CD4-positive, alpha-beta T cell (primary cell): Measurements from ENCODE around the gene TCF12. TPM values are rescaled to one million over a fixed set of nuclear protein-coding genes. Genes with fewer than 3 reads are reported as not detected.

Source experiments
- ATAC-seq: fragments of 200-7000 bp; cut with Tn5 transposase; one replicate; pipeline ENCODE4 v1.10.0; 2022; ENCODE audit warnings: mild to moderate bottlenecking; ENCODE audit not compliant: poor library complexity
- CTCF ChIA-PET: fragments of 350-600 bp; sonication (Branson Sonifier 250); formaldehyde crosslinking; loops from one replicate; lab custom pipeline; 2021; ENCODE audit warnings: antibody characterized with exemption, inconsistent platforms; lab: Charles Lee
- POLR2A ChIA-PET: fragments of 350-600 bp; sonication (Branson Sonifier 250); formaldehyde crosslinking; loops from one replicate; lab custom pipeline; 2021; ENCODE audit warnings: antibody characterized with exemption, inconsistent platforms; lab: Charles Lee
- DNase-seq, 14 experiments: peaks; one replicate each; pipeline ENCODE4 v3.0.0-alpha.2; 2013 to 2020; ENCODE audit warnings: mixed read lengths in 2 of 14
- H3K27ac ChIP-seq, 2 donors: one replicate each; pipeline versions ENCODE4 v1.5.1 to v1.7.0; 2013; ENCODE audit warnings: low read length in 2 of 2, low read depth in 1 of 2, mild to moderate bottlenecking in 1 of 2
- H3K27me3 ChIP-seq, 2 experiments: 1 replicate in 1 of 2; 2 replicates in 1 of 2; pipeline versions ENCODE4 v1.6.1 to v1.7.0; 2013; ENCODE audit warnings: low read length in 2 of 2, control low read depth in 1 of 2, mild to moderate bottlenecking in 1 of 2, moderate library complexity in 1 of 2; ENCODE audit not compliant: insufficient read depth in 2 of 2, control insufficient read depth in 1 of 2
- H3K36me3 ChIP-seq: one replicate; pipeline ENCODE4 v1.6.1; 2013; ENCODE audit warnings: low read length, control low read depth; ENCODE audit not compliant: insufficient read depth
- H3K4me1 ChIP-seq: one replicate; pipeline ENCODE4 v1.6.1; 2013; ENCODE audit warnings: low read length, control low read depth; ENCODE audit not compliant: insufficient read depth
- H3K4me3 ChIP-seq: one replicate; pipeline ENCODE4 v1.5.1; 2013; ENCODE audit warnings: mild to moderate bottlenecking, low read length, moderate library complexity
- H3K9me3 ChIP-seq, 2 experiments: 1 replicate in 1 of 2; 2 replicates in 1 of 2; pipeline versions ENCODE4 v1.6.1 to v1.7.0; 2013; ENCODE audit warnings: low read length in 2 of 2, mild to moderate bottlenecking in 2 of 2, control low read depth in 1 of 2, moderate library complexity in 1 of 2; ENCODE audit not compliant: control insufficient read depth in 1 of 2, insufficient read depth in 1 of 2
- H3K27ac Mint-ChIP-seq: one replicate; pipeline ENCODE4 v1.8.0; 2020; ENCODE audit warnings: mixed read lengths
- H3K27me3 Mint-ChIP-seq: one replicate; pipeline ENCODE4 v1.8.0; 2021; ENCODE audit warnings: mixed read lengths
- H3K36me3 Mint-ChIP-seq: one replicate; pipeline ENCODE4 v1.8.0; 2021; ENCODE audit warnings: low read depth, mixed read lengths
- H3K4me1 Mint-ChIP-seq: one replicate; pipeline ENCODE4 v1.8.0; 2021; ENCODE audit warnings: low read depth, mixed read lengths
- H3K4me3 Mint-ChIP-seq: one replicate; pipeline ENCODE4 v1.8.0; 2020; ENCODE audit warnings: mild to moderate bottlenecking, mixed read lengths
- H3K9me3 Mint-ChIP-seq: one replicate; pipeline ENCODE4 v1.8.0; 2020; ENCODE audit warnings: mixed read lengths
- intact Hi-C, 2 experiments: fragments of 100-400 bp; cut with DNase I in 1 of 2; cut with micrococcal nuclease in 1 of 2; formaldehyde crosslinking; loops; one replicate each; pipeline versions ENCODE4 v1.15.1 to v1.9.0; 2023 to 2025; cut with DNase I, micrococcal nuclease
- total RNA-seq, 174 experiments: library from RNA in 2 of 174; stranded (reverse) in 2 of 174; gene quantifications; one replicate each; pipeline ENCODE4 v1.2.3 and lab custom pipeline; 2021 to 2026
- TF ChIP-seq, protein P1 (sequence below): fragments of 200-600 bp; IDR thresholded peaks from one replicate; pipeline ENCODE4 v1.8.0; 2022; ENCODE audit warnings: antibody characterized with exemption, mild to moderate bottlenecking

Gene TCF12
- total RNA-seq, 2 experiments from 2014 or later: 54.0 TPM

DNA sequence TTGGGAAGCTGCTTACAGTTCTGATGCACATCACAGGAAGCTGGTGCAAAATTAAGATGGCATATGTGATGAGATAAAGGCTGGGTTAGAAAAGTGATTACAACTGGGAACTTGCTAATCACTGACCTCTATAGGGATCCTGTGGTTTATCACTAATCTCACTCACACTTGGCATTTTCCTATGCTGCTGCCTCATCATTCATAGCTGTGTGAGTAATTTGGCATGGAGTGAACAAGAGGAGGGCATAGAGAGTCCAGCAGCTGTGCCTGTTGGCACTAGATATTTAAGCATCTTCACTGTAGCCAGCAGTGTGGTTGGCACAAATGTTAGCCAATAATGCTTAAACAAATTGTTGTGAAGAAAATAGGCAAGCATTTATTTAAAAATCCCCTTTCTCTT lies 240.1 kb downstream of the TCF12 start:
- H3K4me3 ChIP-seq: no peak overlapping the region
- H3K27me3 Mint-ChIP-seq: no peaks in the 10 kb centered on the region
- CTCF ChIA-PET: interaction anchor here (1.2 kb wide), 1 partner anchor 12 kb away, joined by 3 read pairs; no protein-coding TSS in a partner anchor

DNA sequence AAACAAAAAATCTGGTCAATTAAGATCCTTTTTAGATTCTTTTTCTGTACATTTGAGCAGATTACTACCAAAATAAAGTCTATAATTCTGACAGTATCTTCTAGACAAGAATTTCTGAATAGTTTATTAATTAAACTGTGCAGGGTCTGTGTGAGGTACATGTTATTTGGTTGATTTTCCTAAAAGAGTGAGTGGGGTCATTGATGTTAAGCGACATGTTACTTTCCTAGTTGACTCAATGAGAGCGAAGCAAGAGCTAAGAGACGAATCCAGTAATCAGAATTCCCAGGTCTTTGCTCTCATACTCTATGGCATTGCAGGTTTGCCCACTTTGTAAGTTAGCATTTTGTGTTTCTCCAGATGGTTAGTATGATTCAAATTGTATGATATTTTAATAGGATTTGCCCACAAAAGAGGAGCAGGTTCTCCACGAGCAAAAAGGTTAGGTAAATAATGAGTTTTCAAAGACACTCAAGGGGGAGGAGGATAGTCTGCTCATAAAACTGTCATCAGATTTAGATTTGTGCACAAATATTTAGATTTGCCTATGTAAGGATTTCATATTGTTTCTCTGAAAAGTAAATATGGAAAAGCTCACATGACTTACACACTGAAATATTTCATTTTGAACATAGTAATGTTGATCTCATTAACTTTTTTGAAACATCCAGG lies 240.7 kb downstream of the TCF12 start:
- no peak for ATAC-seq
- no peaks in the 10 kb centered on the region for H3K27me3 Mint-ChIP-seq
- H3K27ac Mint-ChIP-seq: no peak overlapping the region
- Histone ChIP-seq H3K27me3 (no peaks in the 10 kb centered on the region), H3K36me3 (no peaks in the 10 kb centered on the region), H3K27ac (no peak overlapping the region), H3K9me3 (no peaks in the 10 kb centered on the region), H3K4me1 (no peaks in the 10 kb centered on the region), H3K4me3 (no peak overlapping the region)
- peaks cover 26% of the 10 kb centered on the region for H3K36me3 Mint-ChIP-seq
- intact Hi-C loops: no loop called here
- no peak overlapping the region for H3K4me3 Mint-ChIP-seq
- POLR2A ChIA-PET: no interaction called here
- TF ChIP-seq, protein P1, sequence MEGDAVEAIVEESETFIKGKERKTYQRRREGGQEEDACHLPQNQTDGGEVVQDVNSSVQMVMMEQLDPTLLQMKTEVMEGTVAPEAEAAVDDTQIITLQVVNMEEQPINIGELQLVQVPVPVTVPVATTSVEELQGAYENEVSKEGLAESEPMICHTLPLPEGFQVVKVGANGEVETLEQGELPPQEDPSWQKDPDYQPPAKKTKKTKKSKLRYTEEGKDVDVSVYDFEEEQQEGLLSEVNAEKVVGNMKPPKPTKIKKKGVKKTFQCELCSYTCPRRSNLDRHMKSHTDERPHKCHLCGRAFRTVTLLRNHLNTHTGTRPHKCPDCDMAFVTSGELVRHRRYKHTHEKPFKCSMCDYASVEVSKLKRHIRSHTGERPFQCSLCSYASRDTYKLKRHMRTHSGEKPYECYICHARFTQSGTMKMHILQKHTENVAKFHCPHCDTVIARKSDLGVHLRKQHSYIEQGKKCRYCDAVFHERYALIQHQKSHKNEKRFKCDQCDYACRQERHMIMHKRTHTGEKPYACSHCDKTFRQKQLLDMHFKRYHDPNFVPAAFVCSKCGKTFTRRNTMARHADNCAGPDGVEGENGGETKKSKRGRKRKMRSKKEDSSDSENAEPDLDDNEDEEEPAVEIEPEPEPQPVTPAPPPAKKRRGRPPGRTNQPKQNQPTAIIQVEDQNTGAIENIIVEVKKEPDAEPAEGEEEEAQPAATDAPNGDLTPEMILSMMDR: no peak
- DNase-seq: no peak
- no peaks in the 10 kb centered on the region for H3K4me1 Mint-ChIP-seq
- CTCF ChIA-PET: interaction anchor here (1.2 kb wide), 1 partner anchor 13 kb away, joined by 3 read pairs; no protein-coding TSS in a partner anchor
- H3K9me3 Mint-ChIP-seq: no peaks in the 10 kb centered on the region

More for the DNA sequence above, 240.1 kb downstream of the TCF12 start:
- POLR2A ChIA-PET: no interaction called here
- ATAC-seq (no peak), DNase-seq (no peak)
- no peaks in the 10 kb centered on the region for H3K9me3 ChIP-seq
- H3K36me3 Mint-ChIP-seq: peaks cover 28% of the 10 kb centered on the region
- intact Hi-C loops: no loop called here
- H3K27ac Mint-ChIP-seq: no peak overlapping the region
- H3K27ac ChIP-seq: no peak overlapping the region
- no peaks in the 10 kb centered on the region for H3K9me3 Mint-ChIP-seq
- TF ChIP-seq, protein P1: no peak
- H3K4me1 Mint-ChIP-seq: peaks cover under 1% of the 10 kb centered on the region
- H3K36me3 ChIP-seq: no peaks in the 10 kb centered on the region
- no peak overlapping the region for H3K4me3 Mint-ChIP-seq
- H3K27me3 ChIP-seq: no peaks in the 10 kb centered on the region
- peaks cover 2% of the 10 kb centered on the region for H3K4me1 ChIP-seq

DNA sequence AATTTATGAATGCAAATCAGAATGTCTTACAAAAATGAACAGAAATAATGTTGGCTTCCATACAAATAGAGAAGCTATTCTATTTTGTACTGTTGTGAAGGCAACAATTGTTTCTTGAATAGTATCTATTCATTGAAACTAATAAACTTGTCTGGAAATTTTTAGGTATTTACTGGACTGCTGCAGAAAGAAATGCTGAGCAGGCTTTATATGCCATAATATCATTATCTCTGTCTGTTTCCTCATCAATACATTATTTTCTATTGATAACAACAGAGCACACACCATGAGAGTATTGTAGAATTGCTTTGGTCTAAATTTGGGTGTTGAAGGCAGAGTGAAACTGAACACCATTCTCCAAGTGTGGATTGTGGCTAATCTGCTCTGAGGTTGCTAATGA lies 241.3 kb downstream of the TCF12 start:
- POLR2A ChIA-PET: no interaction called here
- no peaks in the 10 kb centered on the region for H3K27me3 Mint-ChIP-seq
- peaks cover 21% of the 10 kb centered on the region for H3K36me3 Mint-ChIP-seq
- intact Hi-C loops: no loop called here
- no peaks in the 10 kb centered on the region for H3K4me1 Mint-ChIP-seq
- no peaks in the 10 kb centered on the region for H3K9me3 ChIP-seq
- no peaks in the 10 kb centered on the region for H3K36me3 ChIP-seq
- H3K4me3 ChIP-seq: no peak overlapping the region
- no peaks in the 10 kb centered on the region for H3K4me1 ChIP-seq
- no peak overlapping the region for H3K4me3 Mint-ChIP-seq
- H3K9me3 Mint-ChIP-seq: no peaks in the 10 kb centered on the region
- DNase-seq (no peak), ATAC-seq (no peak)
- H3K27me3 ChIP-seq: no peaks in the 10 kb centered on the region
- CTCF ChIA-PET: interaction anchor here (1.2 kb wide), 1 partner anchor 13 kb away, joined by 3 read pairs; no protein-coding TSS in a partner anchor
- no peak overlapping the region for H3K27ac Mint-ChIP-seq
- TF ChIP-seq, protein P1: no peak
- H3K27ac ChIP-seq: no peak overlapping the region
